ENCODE data around the gene AKR1E2.

DNA sequence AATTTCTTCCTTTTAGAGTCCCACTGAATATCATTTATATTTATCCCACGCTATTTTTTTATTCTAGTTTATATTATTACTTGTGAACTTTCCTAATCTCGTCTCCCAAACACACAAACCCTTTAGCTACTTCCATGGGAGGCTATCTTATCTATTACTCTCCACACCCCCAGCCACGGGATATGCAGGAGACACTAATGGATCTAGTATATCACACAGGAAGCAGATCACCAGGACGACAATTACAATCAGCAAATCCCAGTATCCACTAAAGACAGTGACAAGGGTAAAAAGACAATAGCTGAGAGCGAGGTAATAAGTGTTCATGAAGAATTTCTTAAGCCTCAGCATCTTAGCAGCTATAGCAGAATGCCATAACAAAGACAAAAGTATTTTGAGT is 3.8 kb upstream of the AKR1E2 start:
- TF ChIP-seq, protein P1, sequence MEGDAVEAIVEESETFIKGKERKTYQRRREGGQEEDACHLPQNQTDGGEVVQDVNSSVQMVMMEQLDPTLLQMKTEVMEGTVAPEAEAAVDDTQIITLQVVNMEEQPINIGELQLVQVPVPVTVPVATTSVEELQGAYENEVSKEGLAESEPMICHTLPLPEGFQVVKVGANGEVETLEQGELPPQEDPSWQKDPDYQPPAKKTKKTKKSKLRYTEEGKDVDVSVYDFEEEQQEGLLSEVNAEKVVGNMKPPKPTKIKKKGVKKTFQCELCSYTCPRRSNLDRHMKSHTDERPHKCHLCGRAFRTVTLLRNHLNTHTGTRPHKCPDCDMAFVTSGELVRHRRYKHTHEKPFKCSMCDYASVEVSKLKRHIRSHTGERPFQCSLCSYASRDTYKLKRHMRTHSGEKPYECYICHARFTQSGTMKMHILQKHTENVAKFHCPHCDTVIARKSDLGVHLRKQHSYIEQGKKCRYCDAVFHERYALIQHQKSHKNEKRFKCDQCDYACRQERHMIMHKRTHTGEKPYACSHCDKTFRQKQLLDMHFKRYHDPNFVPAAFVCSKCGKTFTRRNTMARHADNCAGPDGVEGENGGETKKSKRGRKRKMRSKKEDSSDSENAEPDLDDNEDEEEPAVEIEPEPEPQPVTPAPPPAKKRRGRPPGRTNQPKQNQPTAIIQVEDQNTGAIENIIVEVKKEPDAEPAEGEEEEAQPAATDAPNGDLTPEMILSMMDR (IDR thresholded peaks at IDR 0.05 in 4 of 5, conservative IDR thresholded peaks at IDR 0.05 in 1 of 5) = no peak
- TF ChIP-seq POLR2A (IDR thresholded peaks at IDR 0.05) = no peak

All from gastrocnemius medialis (tissue), 4 donors.